HepG2 (cell line): Measurements from ENCODE around the gene TFB1M. TPM values are rescaled to one million over a fixed set of nuclear protein-coding genes. Genes with fewer than 3 reads are reported as not detected.
A peak's percentile ranks its signal among the peaks of the same experiment; 100 is the strongest.

Source experiments
- BCL6 ChIP-seq: IDR thresholded peaks from 2 replicates; pipeline ENCODE4 v1.6.1; 2016; ENCODE audit warnings: missing genetic modification reagents, missing compliant biosample characterization
- ERF ChIP-seq: IDR thresholded peaks from 2 replicates; pipeline ENCODE4 v1.6.1; 2018; ENCODE audit warnings: missing biosample characterization, missing genetic modification reagents
- FOXA3 ChIP-seq: IDR thresholded peaks from 2 replicates; pipeline ENCODE4 v1.6.1; 2016; ENCODE audit warnings: missing genetic modification reagents, missing compliant biosample characterization
- FOXK1 ChIP-seq: sonication (generic); formaldehyde crosslinking; IDR thresholded peaks from 2 replicates; pipeline ENCODE4 v1.4.0; 2020; ENCODE audit warnings: low read depth, missing genetic modification reagents, borderline replicate concordance
- HINFP ChIP-seq: sonication (generic); formaldehyde crosslinking; IDR thresholded peaks from 2 replicates; pipeline ENCODE4 v1.4.0; 2020; ENCODE audit warnings: low read depth, mild to moderate bottlenecking, missing genetic modification reagents
- HOXA7 ChIP-seq: sonication (generic); formaldehyde crosslinking; IDR thresholded peaks from 2 replicates; pipeline ENCODE4 v1.8.1; 2022; ENCODE audit warnings: mild to moderate bottlenecking, missing genetic modification reagents, moderate library complexity
- IRF9 ChIP-seq: sonication (generic); formaldehyde crosslinking; IDR thresholded peaks from 2 replicates; pipeline ENCODE4 v1.8.0; 2022; ENCODE audit warnings: missing genetic modification reagents, mild to moderate bottlenecking, borderline replicate concordance
- MYC ChIP-seq: sonication (generic); formaldehyde crosslinking; IDR thresholded peaks from 2 replicates; pipeline ENCODE4 v1.9.0; 2021; ENCODE audit warnings: missing genetic modification reagents, borderline replicate concordance
- NFAT5 ChIP-seq: sonication (generic); formaldehyde crosslinking; IDR thresholded peaks from 2 replicates; pipeline ENCODE4 v1.4.0; 2020; ENCODE audit warnings: missing genetic modification reagents
- PAF1 ChIP-seq: IDR thresholded peaks from 2 replicates; pipeline ENCODE4 v1.6.1; 2016; ENCODE audit warnings: missing genetic modification reagents, missing compliant biosample characterization
- SMYD3 ChIP-seq: sonication (generic); formaldehyde crosslinking; IDR thresholded peaks from 2 replicates; pipeline ENCODE4 v1.8.1; 2023; ENCODE audit warnings: mild to moderate bottlenecking, missing genetic modification reagents
- SP1 ChIP-seq, 2 experiments: fragments of 450-650 bp in 1 of 2; sonication (generic) in 1 of 2; formaldehyde crosslinking in 1 of 2; IDR thresholded peaks; 2 replicates each; pipeline versions ENCODE4 v1.4.0 to v1.6.1; 2016 to 2020; ENCODE audit warnings: missing genetic modification reagents in 1 of 2
- TGIF2 ChIP-seq: IDR thresholded peaks from 2 replicates; pipeline ENCODE4 v1.6.1; 2016; ENCODE audit warnings: control low read depth, missing compliant biosample characterization
- ZBTB49 ChIP-seq: sonication (generic); formaldehyde crosslinking; IDR thresholded peaks from 2 replicates; pipeline ENCODE4 v1.4.0; 2020; ENCODE audit warnings: missing genetic modification reagents, borderline replicate concordance
- ZC3H13 ChIP-seq: sonication (generic); formaldehyde crosslinking; IDR thresholded peaks from 2 replicates; pipeline ENCODE4 v1.8.1; 2023; ENCODE audit warnings: mild to moderate bottlenecking, missing genetic modification reagents, moderate library complexity
- ZNF432 ChIP-seq: sonication (generic); formaldehyde crosslinking; IDR thresholded peaks from 2 replicates; pipeline ENCODE4 v1.5.0; 2020; ENCODE audit warnings: missing genetic modification reagents, mild to moderate bottlenecking, borderline replicate concordance
- ZNF468 ChIP-seq: sonication (generic); formaldehyde crosslinking; IDR thresholded peaks from 2 replicates; pipeline ENCODE4 v1.8.0; 2022; ENCODE audit warnings: mild to moderate bottlenecking, moderate library complexity, missing genetic modification reagents
- ZNF747 ChIP-seq: sonication (generic); formaldehyde crosslinking; IDR thresholded peaks from 2 replicates; pipeline ENCODE4 v1.8.1; 2023; ENCODE audit warnings: missing genetic modification reagents, mild to moderate bottlenecking, borderline replicate concordance
- ZNF776 ChIP-seq: sonication (generic); formaldehyde crosslinking; IDR thresholded peaks from 2 replicates; pipeline ENCODE4 v1.4.0; 2020; ENCODE audit warnings: mild to moderate bottlenecking, missing genetic modification reagents
- polyA plus RNA-seq, 8 experiments: library from polyadenylated mRNA; depleted of rRNA in 3 of 8; stranded (reverse) in 7 of 8; unstranded in 1 of 8; fragments of >200 nt; fragmentation: Illumina TruSeq in 4 of 8; extraction: Trizol in 4 of 8; gene quantifications; 2 replicates each; pipeline versions ENCODE4 v1.2.1 to v1.2.3, GENCODE V29; 2011 to 2016; ENCODE audit warnings: low read depth in 4 of 8, missing spikeins in 1 of 8, mixed read lengths in 1 of 8; ENCODE audit not compliant: insufficient read depth in 1 of 8
- total RNA-seq, 5 experiments: library from RNA; depleted of rRNA; stranded (reverse); fragments of >200 nt; fragmentation: Illumina TruSeq; extraction: Trizol; gene quantifications; 2 replicates each; pipeline ENCODE4 v1.2.3, GENCODE V29; 2016; ENCODE audit warnings: low read depth in 1 of 5

The TFB1M gene
- total and polyA plus RNA-seq, 2 of the 13 experiments (the other 11 are each of a cell fraction or from before 2014, with no cell fraction given): 91.4 to 122 TPM

GRCh38 chr6:155314773-155315515, 660 bp upstream of the TFB1M start (continued):
- no peak for TF ChIP-seq IRF9 (CRISPR knock-in tag)
- TF ChIP-seq HINFP (CRISPR knock-in tag): no peak
- peak; percentile 74; the same call in 1 of the 2 replicates for TF ChIP-seq ZNF747 (CRISPR knock-in tag)
- TF ChIP-seq SP1 (IDR thresholded peaks at IDR 0.05): no peak
- TF ChIP-seq SP1 (CRISPR knock-in tag; IDR thresholded peaks at IDR 0.05): no peak
- TF ChIP-seq ZBTB49 (CRISPR knock-in tag): peak; percentile 57; the same call in 1 of the 2 replicates
- TF ChIP-seq HOXA7 (CRISPR knock-in tag): no peak
- no peak for TF ChIP-seq ZNF468 (CRISPR knock-in tag)
- peak; percentile 44; the same call in 1 of the 2 replicates for TF ChIP-seq MYC (CRISPR knock-in tag)
- TF ChIP-seq FOXK1 (CRISPR knock-in tag): peak; percentile 57; the same call in 1 of the 2 replicates
- TF ChIP-seq FOXA3 (CRISPR knock-in tag): peak; percentile 72; the same call in 1 of the 2 replicates
- no peak for TF ChIP-seq ZNF776 (CRISPR knock-in tag)
- TF ChIP-seq ZC3H13 (CRISPR knock-in tag): no peak
- no peak; the same call in 1 of the 2 replicates for TF ChIP-seq PAF1 (CRISPR knock-in tag)
- peak; percentile 46; the same call in 1 of the 2 replicates for TF ChIP-seq NFAT5 (CRISPR knock-in tag)
- peak; percentile 57; the same call in 1 of the 2 replicates for TF ChIP-seq BCL6 (CRISPR knock-in tag)
- TF ChIP-seq SMYD3: peak; percentile 90; the same call in 1 of the 2 replicates
- no peak for TF ChIP-seq ZNF432
- peak; percentile 52 for TF ChIP-seq ERF (CRISPR knock-in tag)
- TF ChIP-seq TGIF2 (CRISPR knock-in tag): peak; percentile 87
